Measurements from ENCODE around the gene GMDS.
"Not testable (repeated sequence)": the region's sequence is repeated elsewhere in the genome, so short reads cannot be mapped to it uniquely, and the experiment has no call there.

GMDS gene

GRCh38 chr6:1850840-1851157, 394.6 kb downstream of the GMDS start:
- H3K4me3 ChIP-seq (ENCODE audit: low read depth, low read length), result no peak overlapping the region
- TF ChIP-seq, protein P1, sequence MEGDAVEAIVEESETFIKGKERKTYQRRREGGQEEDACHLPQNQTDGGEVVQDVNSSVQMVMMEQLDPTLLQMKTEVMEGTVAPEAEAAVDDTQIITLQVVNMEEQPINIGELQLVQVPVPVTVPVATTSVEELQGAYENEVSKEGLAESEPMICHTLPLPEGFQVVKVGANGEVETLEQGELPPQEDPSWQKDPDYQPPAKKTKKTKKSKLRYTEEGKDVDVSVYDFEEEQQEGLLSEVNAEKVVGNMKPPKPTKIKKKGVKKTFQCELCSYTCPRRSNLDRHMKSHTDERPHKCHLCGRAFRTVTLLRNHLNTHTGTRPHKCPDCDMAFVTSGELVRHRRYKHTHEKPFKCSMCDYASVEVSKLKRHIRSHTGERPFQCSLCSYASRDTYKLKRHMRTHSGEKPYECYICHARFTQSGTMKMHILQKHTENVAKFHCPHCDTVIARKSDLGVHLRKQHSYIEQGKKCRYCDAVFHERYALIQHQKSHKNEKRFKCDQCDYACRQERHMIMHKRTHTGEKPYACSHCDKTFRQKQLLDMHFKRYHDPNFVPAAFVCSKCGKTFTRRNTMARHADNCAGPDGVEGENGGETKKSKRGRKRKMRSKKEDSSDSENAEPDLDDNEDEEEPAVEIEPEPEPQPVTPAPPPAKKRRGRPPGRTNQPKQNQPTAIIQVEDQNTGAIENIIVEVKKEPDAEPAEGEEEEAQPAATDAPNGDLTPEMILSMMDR (IDR thresholded peaks at IDR 0.05; ENCODE audit: insufficient read depth, low read depth, low read length, missing control alignments), result no peak
- DNase-seq (ENCODE audit: low read depth), result no peak

- no peak overlapping the region for H3K4me3 ChIP-seq (ENCODE audit: low read depth, low read length)
- TF ChIP-seq, protein P1 (IDR thresholded peaks at IDR 0.05; ENCODE audit: insufficient read depth, low read depth, low read length, missing control alignments), result no peak
- DNase-seq (ENCODE audit: low read depth), result no peak
These were observed 395.1 kb downstream of the GMDS start for GRCh38 chr6:1850121-1850839.

GRCh38 chr6:1849691-1850090, 395.7 kb downstream of the GMDS start:
- no peak overlapping the region for H3K4me3 ChIP-seq (ENCODE audit: low read depth, low read length)
- no peak for DNase-seq (ENCODE audit: low read depth)
- TF ChIP-seq, protein P1 (IDR thresholded peaks at IDR 0.05; ENCODE audit: insufficient read depth, low read depth, low read length, missing control alignments), result no peak

- TF ChIP-seq, protein P1 (IDR thresholded peaks at IDR 0.05; ENCODE audit: insufficient read depth, low read depth, low read length, missing control alignments), result no peak
- no peak for DNase-seq (ENCODE audit: low read depth)
- H3K4me3 ChIP-seq (ENCODE audit: low read depth, low read length), result no peak overlapping the region
These were observed 396.7 kb downstream of the GMDS start for GRCh38 chr6:1848752-1849151.

GRCh38 chr6:1846611-1847010, 398.8 kb downstream of the GMDS start:
- TF ChIP-seq, protein P1 (IDR thresholded peaks at IDR 0.05; ENCODE audit: insufficient read depth, low read depth, low read length, missing control alignments), result no peak
- H3K4me3 ChIP-seq (ENCODE audit: low read depth, low read length), result no peak overlapping the region
- no peak for DNase-seq (ENCODE audit: low read depth)

GRCh38 chr6:1845543-1845942, 399.9 kb downstream of the GMDS start:
- H3K4me3 ChIP-seq (ENCODE audit: low read depth, low read length); DNase-seq (ENCODE audit: low read depth): not testable (repeated sequence)

- H3K4me3 ChIP-seq (ENCODE audit: low read depth, low read length), result no peak overlapping the region
- TF ChIP-seq, protein P1 (IDR thresholded peaks at IDR 0.05; ENCODE audit: insufficient read depth, low read depth, low read length, missing control alignments), result no peak
- DNase-seq (ENCODE audit: low read depth), result no peak
These were observed 403.1 kb downstream of the GMDS start for GRCh38 chr6:1842334-1842733.
